Measurements from ENCODE around the gene C12orf57.

The C12orf57 gene

DNA sequence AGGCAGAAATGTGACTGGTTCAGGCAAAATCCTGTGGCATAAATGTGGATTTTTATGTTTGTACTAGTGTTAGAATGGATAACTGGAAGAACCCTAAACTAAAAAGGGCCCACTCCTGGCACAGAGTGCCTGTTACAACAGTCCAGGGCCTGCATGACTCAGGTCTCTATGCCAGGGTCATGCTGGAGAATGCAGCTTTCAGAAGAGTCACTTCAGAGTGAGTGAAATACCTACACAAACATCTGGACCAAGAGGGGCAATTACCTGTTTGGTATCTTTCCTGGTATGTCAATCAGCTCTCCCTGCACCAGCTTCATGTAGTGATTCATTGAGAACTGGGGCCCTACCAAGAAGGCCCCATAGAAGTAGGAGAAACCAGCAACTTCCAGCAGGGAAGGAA is 36.9 kb downstream of the C12orf57 start:
- H3K4me1 ChIP-seq = no peaks in the 10 kb centered on the region
- H3K27me3 ChIP-seq (ENCODE audit: control insufficient read depth, insufficient read depth, low read length) = no peaks in the 10 kb centered on the region
- no peak overlapping the region for H2AFZ ChIP-seq
- no peak overlapping the region for H3K27ac ChIP-seq
- H3K4me2 ChIP-seq (ENCODE audit: low read length) = no peak overlapping the region
- H3K9ac ChIP-seq = no peak overlapping the region
- no peaks in the 10 kb centered on the region for H3K9me3 ChIP-seq (ENCODE audit: control insufficient read depth, low read length)
- peaks cover 4% of the 10 kb centered on the region for H3K79me2 ChIP-seq
- TF ChIP-seq CTCF (IDR thresholded peaks at IDR 0.05) = no peak
- H3K4me3 ChIP-seq (ENCODE audit: low read depth, low read length) = no peak overlapping the region
- no peaks in the 10 kb centered on the region for H3K36me3 ChIP-seq (ENCODE audit: control insufficient read depth, insufficient read depth, low read length)

GRCh38 chr12:6981152-6982052 is 37.6 kb downstream of the C12orf57 start:
- Histone ChIP-seq H3K9me3 (ENCODE audit: control insufficient read depth, low read length) (no peaks in the 10 kb centered on the region), H3K4me1 (no peaks in the 10 kb centered on the region), H2AFZ (no peak overlapping the region), H3K36me3 (ENCODE audit: control insufficient read depth, insufficient read depth, low read length) (no peaks in the 10 kb centered on the region), H3K4me3 (ENCODE audit: low read depth, low read length) (no peak overlapping the region), H3K79me2 (peaks cover 4% of the 10 kb centered on the region), H3K27ac (no peak overlapping the region), H3K27me3 (ENCODE audit: control insufficient read depth, insufficient read depth, low read length) (no peaks in the 10 kb centered on the region), H3K4me2 (ENCODE audit: low read length) (no peak overlapping the region), H3K9ac (no peak overlapping the region)
- no peak for TF ChIP-seq CTCF (IDR thresholded peaks at IDR 0.05)

DNA sequence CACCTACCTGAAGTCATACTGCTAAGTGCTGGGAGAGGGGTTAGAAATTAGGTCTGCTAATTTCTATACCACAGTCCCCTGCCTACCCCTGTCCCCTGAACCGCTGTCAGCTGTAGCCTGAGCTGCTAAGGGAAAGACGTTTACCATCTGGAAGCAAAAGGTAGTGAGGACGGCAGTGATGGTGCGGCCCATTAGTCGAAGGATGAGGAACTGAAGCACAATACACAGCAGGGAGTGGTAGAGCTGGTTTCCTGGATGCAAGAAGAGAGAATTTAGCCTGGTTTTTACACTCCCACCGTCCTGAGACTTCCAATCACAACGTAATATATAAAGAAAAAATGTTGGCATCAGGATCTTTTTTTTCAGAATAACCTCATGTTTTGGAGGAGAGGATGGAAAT is 38.7 kb downstream of the C12orf57 start:
- Histone ChIP-seq H3K27ac (no peak overlapping the region), H3K4me1 (no peaks in the 10 kb centered on the region), H3K4me3 (ENCODE audit: low read depth, low read length) (no peak overlapping the region), H3K4me2 (ENCODE audit: low read length) (no peak overlapping the region), H3K79me2 (peaks cover 4% of the 10 kb centered on the region), H3K9me3 (ENCODE audit: control insufficient read depth, low read length) (no peaks in the 10 kb centered on the region), H3K9ac (no peak overlapping the region), H2AFZ (no peak overlapping the region), H3K36me3 (ENCODE audit: control insufficient read depth, insufficient read depth, low read length) (no peaks in the 10 kb centered on the region), H3K27me3 (ENCODE audit: control insufficient read depth, insufficient read depth, low read length) (no peaks in the 10 kb centered on the region)
- TF ChIP-seq CTCF (IDR thresholded peaks at IDR 0.05) = no peak

DNA sequence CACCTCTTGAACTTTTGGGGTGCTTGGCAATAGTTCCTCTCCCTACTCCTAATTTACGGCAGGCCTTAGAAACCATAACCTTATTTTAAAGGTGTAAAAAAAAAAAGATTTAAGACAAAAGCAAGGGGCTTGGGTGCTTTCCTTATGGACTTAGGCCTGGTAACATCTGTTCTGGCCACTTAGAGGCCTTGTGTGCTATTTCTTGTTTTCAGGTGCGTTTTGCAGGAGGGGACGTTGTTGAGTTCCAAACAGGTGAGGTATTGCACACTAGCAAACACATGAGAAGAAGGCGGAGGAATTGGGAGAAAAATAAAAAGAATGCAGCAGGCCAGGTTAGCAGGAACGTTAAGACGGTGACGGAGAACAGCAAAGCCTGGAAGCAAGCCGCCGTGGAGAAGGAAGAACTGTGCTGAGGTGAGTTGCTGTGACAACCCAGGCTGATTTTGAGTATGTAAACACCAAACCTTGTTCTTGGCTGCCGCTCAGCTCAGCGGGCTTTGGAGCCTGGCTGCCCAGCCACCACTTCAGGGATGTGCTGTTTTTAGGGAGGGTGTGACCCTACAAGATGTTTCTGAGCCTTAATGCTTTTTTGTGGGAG is 44.2 kb downstream of the C12orf57 start:
- no peaks in the 10 kb centered on the region for H3K27me3 ChIP-seq (ENCODE audit: control insufficient read depth, insufficient read depth, low read length)
- TF ChIP-seq CTCF (IDR thresholded peaks at IDR 0.05) = no peak
- H2AFZ ChIP-seq = no peak overlapping the region
- no peak overlapping the region for H3K4me3 ChIP-seq (ENCODE audit: low read depth, low read length)
- no peak overlapping the region for H3K4me2 ChIP-seq (ENCODE audit: low read length)
- no peaks in the 10 kb centered on the region for H3K9me3 ChIP-seq (ENCODE audit: control insufficient read depth, low read length)
- H3K36me3 ChIP-seq (ENCODE audit: control insufficient read depth, insufficient read depth, low read length) = no peaks in the 10 kb centered on the region
- peaks cover 4% of the 10 kb centered on the region for H3K79me2 ChIP-seq
- no peaks in the 10 kb centered on the region for H3K4me1 ChIP-seq
- no peak overlapping the region for H3K27ac ChIP-seq
- no peak overlapping the region for H3K9ac ChIP-seq
